Endothelial cell of umbilical vein (primary cell): ENCODE results near the gene XPO6. TPM values are rescaled to one million over a fixed set of nuclear protein-coding genes. Genes with fewer than 3 reads are reported as not detected.

Experiments
- BruUV-seq: library from RNA; stranded (reverse); fragments of 400-500 nt; replicated peaks from 2 replicates; lab custom pipeline; 2021; lab: Mats Ljungman, UMichigan
- CTCF ChIA-PET: fragments of 300-600, 350-600 bp; sonication (Branson Sonifier 250); formaldehyde crosslinking; loops from one replicate; lab custom pipeline; 2021; ENCODE audit warnings: antibody characterized with exemption, inconsistent platforms; lab: Charles Lee
- POLR2A ChIA-PET: fragments of 300-600, 350-600 bp; sonication (Branson Sonifier 250); formaldehyde crosslinking; loops from one replicate; lab custom pipeline; 2021; ENCODE audit warnings: antibody characterized with exemption, inconsistent platforms; lab: Charles Lee
- DNase-seq: peaks from one replicate; pipeline ENCODE4 v3.0.0-alpha.2; 2011; ENCODE audit warnings: low read depth, low spot score
- FAIRE-seq: peaks from 2 replicates; lab custom pipeline; 2011; peaks lifted over from hg19 to GRCh38; lab: Jason Lieb, UNC
- H2AFZ ChIP-seq: 2 replicates; pipeline ENCODE4 v1.6.0; 2012; ENCODE audit warnings: low read depth, low read length, control low read depth, inconsistent platforms
- H3K27ac ChIP-seq: 2 replicates; pipeline ENCODE4 v1.5.1; 2011; ENCODE audit warnings: low read depth, mild to moderate bottlenecking, control low read depth, low read length, moderate library complexity; ENCODE audit not compliant: insufficient read depth
- H3K27me3 ChIP-seq, 2 experiments: 2 replicates each; pipeline versions ENCODE4 v1.6.0 to v1.6.1; 2011; ENCODE audit warnings: low read length in 2 of 2, mixed read lengths in 1 of 2; ENCODE audit not compliant: control insufficient read depth in 2 of 2, insufficient read depth in 2 of 2
- H3K36me3 ChIP-seq, 2 experiments: 2 replicates in 1 of 2; 3 replicates in 1 of 2; pipeline ENCODE4 v1.5.1; 2011; ENCODE audit warnings: low read length in 2 of 2, mild to moderate bottlenecking in 1 of 2, moderate library complexity in 1 of 2; ENCODE audit not compliant: control insufficient read depth in 2 of 2, insufficient read depth in 2 of 2; ENCODE audit errors: extremely low read depth in 1 of 2
- H3K4me1 ChIP-seq: 3 replicates; pipeline ENCODE4 v1.5.1; 2011; ENCODE audit warnings: mild to moderate bottlenecking, low read length; ENCODE audit not compliant: control insufficient read depth, insufficient read depth; ENCODE audit errors: extremely low read depth
- H3K4me2 ChIP-seq: 2 replicates; pipeline ENCODE4 v1.6.1; 2011; ENCODE audit warnings: low read length, control low read depth, mixed read lengths; ENCODE audit not compliant: insufficient read depth
- H3K4me3 ChIP-seq, 3 experiments: fragments of 200-600 bp in 1 of 3; sonication (generic), shearing (Covaris generic) in 1 of 3; replicated peaks in 1 of 3; 2 replicates each; pipeline ENCODE4 v1.5.1; 2011 to 2016; ENCODE audit warnings: control low read depth in 3 of 3, low read length in 3 of 3, mild to moderate bottlenecking in 2 of 3, inconsistent platforms in 1 of 3, low read depth in 1 of 3, moderate library complexity in 1 of 3; ENCODE audit not compliant: insufficient read depth in 1 of 3
- H3K79me2 ChIP-seq: 2 replicates; pipeline ENCODE4 v1.6.0; 2012; ENCODE audit warnings: low read length, inconsistent platforms; ENCODE audit not compliant: control insufficient read depth, insufficient read depth
- H3K9ac ChIP-seq: replicated peaks from 2 replicates; pipeline ENCODE3; 2011; ENCODE audit warnings: low read length, control low read depth; ENCODE audit not compliant: insufficient read depth; ENCODE audit errors: extremely low read depth
- H3K9me1 ChIP-seq: replicated peaks from 3 replicates; pipeline ENCODE4 v1.6.0; 2011; ENCODE audit warnings: mild to moderate bottlenecking, low read length; ENCODE audit not compliant: control insufficient read depth, insufficient read depth; ENCODE audit errors: extremely low read depth
- H3K9me3 ChIP-seq: replicated peaks from 2 replicates; pipeline ENCODE4 v1.5.1; 2012; ENCODE audit warnings: low read length, inconsistent platforms; ENCODE audit not compliant: control insufficient read depth, insufficient read depth
- H4K20me1 ChIP-seq: replicated peaks from 2 replicates; pipeline ENCODE3; 2011; ENCODE audit warnings: mild to moderate bottlenecking, low read length; ENCODE audit not compliant: control insufficient read depth, insufficient read depth; ENCODE audit errors: extremely low read depth
- CTCF ChIP-seq, 2 donors: IDR thresholded peaks; 1 replicate in 1 of 2; 2 replicates in 1 of 2; pipeline ENCODE4 v1.5.1; 2011; ENCODE audit warnings: low read length in 2 of 2, mild to moderate bottlenecking in 2 of 2, moderate library complexity in 2 of 2, control low read depth in 1 of 2, inconsistent platforms in 1 of 2, low read depth in 1 of 2; ENCODE audit not compliant: insufficient read depth in 1 of 2; ENCODE audit errors: extremely low read depth in 1 of 2
- EZH2 ChIP-seq: IDR thresholded peaks from 2 replicates; pipeline ENCODE4 v1.6.1; 2012; ENCODE audit warnings: borderline replicate concordance, low read depth, mild to moderate bottlenecking, moderate library complexity, low read length, inconsistent platforms; ENCODE audit not compliant: severe bottlenecking
- FOS ChIP-seq: IDR thresholded peaks from 2 replicates; pipeline ENCODE4 v1.6.1; 2011; ENCODE audit warnings: mild to moderate bottlenecking, low read length, moderate library complexity, borderline replicate concordance; ENCODE audit not compliant: insufficient read depth
- GATA2 ChIP-seq: IDR thresholded peaks from 2 replicates; pipeline ENCODE4 v1.7.0; 2011; ENCODE audit warnings: low read depth, mild to moderate bottlenecking, moderate library complexity, mixed read lengths, low read length; ENCODE audit not compliant: insufficient read length, insufficient read depth
- JUN ChIP-seq: IDR thresholded peaks from 2 replicates; pipeline ENCODE4 v1.6.1; 2011; ENCODE audit warnings: borderline replicate concordance, low read depth; ENCODE audit not compliant: insufficient read length, insufficient read depth
- MAX ChIP-seq: IDR thresholded peaks from 2 replicates; pipeline ENCODE4 v1.6.1; 2011; ENCODE audit not compliant: insufficient read depth, insufficient read length
- MYC ChIP-seq: IDR thresholded peaks from one replicate; pipeline ENCODE4 v1.6.1; 2011; ENCODE audit warnings: mild to moderate bottlenecking, low read depth, low read length
- POLR2A ChIP-seq: IDR thresholded peaks from 2 replicates; pipeline ENCODE4 v1.6.1; 2012; ENCODE audit warnings: low read depth, mild to moderate bottlenecking, control low read depth, low read length
- POLR2AphosphoS5 ChIP-seq: IDR thresholded peaks from 2 replicates; pipeline ENCODE4 v1.6.1; 2012; ENCODE audit warnings: low read depth, mild to moderate bottlenecking, control low read depth, low read length, moderate library complexity; ENCODE audit not compliant: insufficient read depth
- dilution Hi-C: fragments of 300-500 bp; cut with MboI; formaldehyde crosslinking; loops from one replicate; pipeline ENCODE4 v1.15.0; 2019; ENCODE audit warnings: low sequenced_read_pairs; ENCODE audit not compliant: extremely low pct_ligation_motif_present
- intact Hi-C: fragments of 100-400 bp; cut with micrococcal nuclease; formaldehyde crosslinking; loops from one replicate; pipeline ENCODE4 v1.10.0; 2022
- polyA plus RNA-seq, 4 experiments: library from polyadenylated mRNA; depleted of rRNA in 3 of 4; stranded (reverse) in 3 of 4; unstranded in 1 of 4; fragments of >200 nt; gene quantifications; 2 replicates each; pipeline versions ENCODE4 v1.2.1 to v1.2.3, GENCODE V29; 2011 to 2012; ENCODE audit warnings: missing spikeins in 1 of 4
- total RNA-seq: library from RNA; stranded (reverse); gene quantifications from 2 replicates; pipeline ENCODE4 v1.2.3, GENCODE V29; 2021

The XPO6 gene
- total and polyA plus RNA-seq, 2 donors (not counting 3 experiments of a cell fraction or from before 2014, with no cell fraction given), result 170 to 272 TPM

- CTCF ChIA-PET, result interaction anchor here (0.7 to 1.5 kb wide), 2 partner anchors 13 to 21 kb away, joined by 4 read pairs; no protein-coding TSS in a partner anchor
- H4K20me1 ChIP-seq, result no peaks in the 10 kb centered on the region
- no peak for TF ChIP-seq MYC
- no peak for TF ChIP-seq EZH2
- H3K36me3 ChIP-seq, result peaks cover 4 to 12% of the 10 kb centered on the region in 2 experiments
- POLR2A ChIA-PET, result no interaction called here
- no peaks in the 10 kb centered on the region for H3K4me1 ChIP-seq
- H3K27ac ChIP-seq, result no peak overlapping the region
- no peak overlapping the region for H3K9ac ChIP-seq
- H3K9me3 ChIP-seq, result no peaks in the 10 kb centered on the region
- FAIRE-seq (no peak), DNase-seq (no peak)
- intact Hi-C loops (loop anchor here (5.0 kb wide), 1 partner anchor 45 kb away; no protein-coding TSS in a partner anchor), dilution Hi-C loops (no loop called here)
- no peak overlapping the region for H3K4me2 ChIP-seq
- H3K4me3 ChIP-seq, result no peak overlapping the region
- no peaks in the 10 kb centered on the region for H3K27me3 ChIP-seq
- no TSS peak for BruUV-seq
- H3K9me1 ChIP-seq, result no peaks in the 10 kb centered on the region
- peaks cover 66% of the 10 kb centered on the region for H3K79me2 ChIP-seq
- H2AFZ ChIP-seq, result no peak overlapping the region
Observed at GRCh38 chr16:28162326-28162877, 49.4 kb downstream of the XPO6 start.

- ChIA-PET POLR2A (no interaction called here), CTCF (interaction anchor here (1.5 kb wide), 1 partner anchor 14 kb away, joined by 4 read pairs; no protein-coding TSS in a partner anchor)
- dilution Hi-C loops, result no loop called here
- FAIRE-seq, result no peak
- no peak for TF ChIP-seq EZH2
- TF ChIP-seq POLR2AphosphoS5, result no peak
- TF ChIP-seq GATA2, result no peak
- no peak for TF ChIP-seq JUN
- no peak for TF ChIP-seq CTCF (IDR thresholded peaks at IDR 0.05; ENCODE audit: extremely low read depth in 1 of 2, insufficient read depth in 1 of 2, low read depth in 1 of 2, low read length in 2 of 2)
- no peak for TF ChIP-seq MAX
- TF ChIP-seq POLR2A, result no peak
- TF ChIP-seq FOS, result no peak
- no peak for TF ChIP-seq MYC
- intact Hi-C loops, result loop anchor here (5.0 kb wide), 1 partner anchor 46 kb away; no protein-coding TSS in a partner anchor
- Histone ChIP-seq H3K79me2 (peaks cover 63% of the 10 kb centered on the region), H3K9me3 (no peaks in the 10 kb centered on the region), H3K4me3 (no peak overlapping the region), H3K27me3 (no peaks in the 10 kb centered on the region), H4K20me1 (no peaks in the 10 kb centered on the region), H2AFZ (no peak overlapping the region), H3K36me3 (peaks cover 4 to 11% of the 10 kb centered on the region in 2 experiments), H3K4me2 (no peak overlapping the region), H3K9me1 (no peaks in the 10 kb centered on the region), H3K4me1 (no peaks in the 10 kb centered on the region), H3K27ac (no peak overlapping the region), H3K9ac (no peak overlapping the region)
- DNase-seq, result no peak
- no TSS peak for BruUV-seq
Observed at GRCh38 chr16:28161626-28162025, 50.1 kb downstream of the XPO6 start.
